CD4-positive, alpha-beta T cell treated with Interleukin-21 for 1 hour (primary cell): ENCODE results near the gene TMEM144.

ENCODE experiments used
- DNase-seq: peaks from one replicate; pipeline ENCODE4 v3.0.0-alpha.2; 2020

TMEM144 gene

DNA sequence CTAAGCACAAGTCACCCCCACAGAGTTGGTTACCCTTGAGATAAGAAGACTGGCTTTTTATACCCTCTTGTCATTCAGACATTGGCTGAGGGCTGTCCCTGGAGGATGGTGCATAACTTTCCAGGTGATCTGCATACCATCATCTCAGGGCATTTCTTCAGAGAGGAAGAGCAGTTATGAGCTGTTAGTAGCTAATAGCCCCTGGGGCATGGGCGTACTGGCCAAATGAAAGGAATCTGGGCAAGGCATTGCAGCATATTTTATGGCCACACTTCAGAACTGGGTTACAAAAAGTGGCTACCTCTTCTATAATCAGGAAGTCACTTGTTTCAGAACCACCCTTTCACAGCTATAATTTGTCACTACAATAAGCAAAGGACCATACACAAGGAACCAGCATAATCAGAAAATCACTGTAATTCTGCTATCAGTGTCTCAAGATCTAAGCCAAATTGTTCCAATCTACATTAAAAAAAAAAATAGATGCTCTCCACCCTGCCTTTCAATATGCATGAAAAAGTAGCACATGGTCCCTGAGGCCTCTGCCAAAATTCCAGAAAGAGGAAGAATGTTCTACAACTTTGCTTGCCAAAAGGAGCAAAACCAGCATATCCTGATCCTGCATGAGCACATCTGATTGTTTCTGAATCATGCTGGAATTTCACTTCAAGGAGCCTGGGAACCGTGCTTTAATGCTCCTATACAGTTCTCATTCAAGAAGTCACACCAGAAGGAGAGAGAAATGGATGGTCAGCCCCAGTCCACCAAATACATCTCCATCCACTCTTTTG is 92.0 kb downstream of the TMEM144 start:
- DNase-seq, result no peak

GRCh38 chr4:158304694-158305093 is 94.4 kb downstream of the TMEM144 start:
- DNase-seq, result no peak
